Osteoblast (primary cell): ENCODE measurements around the gene COL17A1. TPM values are rescaled to one million over a fixed set of nuclear protein-coding genes. Genes with fewer than 3 reads are reported as not detected.

Experiments
- DNase-seq: peaks from one replicate; pipeline ENCODE4 v3.0.0; 2011; ENCODE audit warnings: low spot score, mixed read lengths; ENCODE audit not compliant: insufficient read length; ENCODE audit errors: missing footprints
- H2AFZ ChIP-seq: 2 replicates; pipeline ENCODE4 v1.6.0; 2011; ENCODE audit warnings: mild to moderate bottlenecking, low read length
- H3K27ac ChIP-seq: 2 replicates; pipeline ENCODE4 v1.5.1; 2011; ENCODE audit warnings: mild to moderate bottlenecking, low read depth, low read length, moderate library complexity
- H3K27me3 ChIP-seq: 2 replicates; pipeline ENCODE4 v1.6.0; 2012; ENCODE audit warnings: mild to moderate bottlenecking, control low read depth, inconsistent platforms, low read length, moderate library complexity; ENCODE audit not compliant: insufficient read depth
- H3K36me3 ChIP-seq: 2 replicates; pipeline ENCODE4 v1.5.1; 2011; ENCODE audit warnings: mild to moderate bottlenecking, low read length, control low read depth, moderate library complexity; ENCODE audit not compliant: insufficient read depth
- H3K4me1 ChIP-seq: 2 replicates; pipeline ENCODE4 v1.5.1; 2011; ENCODE audit warnings: mild to moderate bottlenecking, low read length, control low read depth, moderate library complexity; ENCODE audit not compliant: insufficient read depth
- H3K4me2 ChIP-seq: 2 replicates; pipeline ENCODE4 v1.6.0; 2011; ENCODE audit warnings: mild to moderate bottlenecking, low read length; ENCODE audit not compliant: insufficient read depth
- H3K4me3 ChIP-seq: fragments of 200-600 bp; sonication (generic); 3 replicates; pipeline ENCODE4 v1.5.1; 2012; ENCODE audit warnings: mild to moderate bottlenecking, low read length, inconsistent platforms; ENCODE audit not compliant: insufficient read depth
- H3K79me2 ChIP-seq: 2 replicates; pipeline ENCODE4 v1.6.0; 2012; ENCODE audit warnings: mild to moderate bottlenecking, low read length, control low read depth, inconsistent platforms; ENCODE audit not compliant: insufficient read depth
- H3K9me3 ChIP-seq: 2 replicates; pipeline ENCODE4 v1.5.1; 2011; ENCODE audit warnings: low read depth, low read length, control low read depth
- H4K20me1 ChIP-seq: 2 replicates; pipeline ENCODE4 v1.6.0; 2012; ENCODE audit warnings: mild to moderate bottlenecking, low read length, control low read depth; ENCODE audit not compliant: insufficient read depth
- CTCF ChIP-seq: IDR thresholded peaks from 2 replicates; pipeline ENCODE4 v1.5.1; 2011; ENCODE audit warnings: mild to moderate bottlenecking, low read depth, low read length, moderate library complexity; ENCODE audit errors: extremely low read depth
- total RNA-seq: library from RNA; depleted of rRNA; stranded (reverse); fragments of >200 nt; gene quantifications from 2 replicates; pipeline ENCODE4 v1.2.3, GENCODE V29; 2012

Gene COL17A1
- total RNA-seq, 1 donor, result under 0.01 TPM

GRCh38 chr10:104036069-104036384 is 49.7 kb downstream of the COL17A1 start:
- no peak overlapping the region for H2AFZ ChIP-seq

GRCh38 chr10:104035194-104036068 is 50.2 kb downstream of the COL17A1 start:
- H2AFZ ChIP-seq, result no peak overlapping the region
- H3K27ac ChIP-seq, result no peak overlapping the region
- H3K27me3 ChIP-seq, result no peaks in the 10 kb centered on the region
- no peak for TF ChIP-seq CTCF
- no peaks in the 10 kb centered on the region for H3K4me1 ChIP-seq
- H3K9me3 ChIP-seq, result no peaks in the 10 kb centered on the region
- H3K36me3 ChIP-seq, result no peaks in the 10 kb centered on the region
- no peaks in the 10 kb centered on the region for H3K79me2 ChIP-seq
- no peak overlapping the region for H3K4me3 ChIP-seq
- no peak overlapping the region for H3K4me2 ChIP-seq
- no peak for DNase-seq
- peaks cover 3% of the 10 kb centered on the region for H4K20me1 ChIP-seq

More at GRCh38 chr10:104036069-104036384, 49.7 kb downstream of the COL17A1 start:
- no peaks in the 10 kb centered on the region for H3K79me2 ChIP-seq
- TF ChIP-seq CTCF, result no peak
- DNase-seq, result no peak
- no peaks in the 10 kb centered on the region for H3K27me3 ChIP-seq
- H3K4me2 ChIP-seq, result no peak overlapping the region
- no peaks in the 10 kb centered on the region for H3K4me1 ChIP-seq
- H3K9me3 ChIP-seq, result no peaks in the 10 kb centered on the region
- H4K20me1 ChIP-seq, result peaks cover 3% of the 10 kb centered on the region
- no peak overlapping the region for H3K4me3 ChIP-seq
- no peaks in the 10 kb centered on the region for H3K36me3 ChIP-seq
- no peak overlapping the region for H3K27ac ChIP-seq

GRCh38 chr10:104034401-104035193 is 51.1 kb downstream of the COL17A1 start:
- no peak for DNase-seq
- H3K27ac ChIP-seq, result no peak overlapping the region
- no peaks in the 10 kb centered on the region for H3K36me3 ChIP-seq
- H2AFZ ChIP-seq, result no peak overlapping the region
- no peaks in the 10 kb centered on the region for H3K79me2 ChIP-seq
- no peak overlapping the region for H3K4me2 ChIP-seq
- H3K9me3 ChIP-seq, result no peaks in the 10 kb centered on the region
- no peaks in the 10 kb centered on the region for H3K27me3 ChIP-seq
- TF ChIP-seq CTCF, result no peak
- no peaks in the 10 kb centered on the region for H3K4me1 ChIP-seq
- peaks cover 3% of the 10 kb centered on the region for H4K20me1 ChIP-seq
- H3K4me3 ChIP-seq, result no peak overlapping the region

GRCh38 chr10:104033966-104034365 is 51.7 kb downstream of the COL17A1 start:
- H3K4me2 ChIP-seq, result no peak overlapping the region
- no peak overlapping the region for H3K27ac ChIP-seq
- H3K36me3 ChIP-seq, result no peaks in the 10 kb centered on the region
- no peaks in the 10 kb centered on the region for H3K79me2 ChIP-seq
- no peaks in the 10 kb centered on the region for H3K4me1 ChIP-seq
- no peak overlapping the region for H3K4me3 ChIP-seq
- TF ChIP-seq CTCF, result no peak
- H3K27me3 ChIP-seq, result no peaks in the 10 kb centered on the region
- no peak for DNase-seq
- no peak overlapping the region for H2AFZ ChIP-seq
- peaks cover 3% of the 10 kb centered on the region for H4K20me1 ChIP-seq
- no peaks in the 10 kb centered on the region for H3K9me3 ChIP-seq
